Keratinocyte (primary cell): ENCODE data around the gene ZNF823. TPM values are rescaled to one million over a fixed set of nuclear protein-coding genes. Genes with fewer than 3 reads are reported as not detected.

Experiments used
- DNase-seq: peaks from one replicate; pipeline ENCODE4 v3.0.0-alpha.2; 2011; ENCODE audit warnings: low read depth, missing footprints, low spot score
- FAIRE-seq: peaks from 2 replicates; lab custom pipeline; 2011; peaks lifted over from hg19 to GRCh38; lab: Jason Lieb, UNC
- H2AFZ ChIP-seq: 2 replicates; pipeline ENCODE4 v1.6.0; 2012; ENCODE audit warnings: low read length, control low read depth, inconsistent platforms; ENCODE audit not compliant: control insufficient read depth
- H3K27ac ChIP-seq: 2 replicates; pipeline ENCODE4 v1.5.1; 2011; ENCODE audit warnings: low read length; ENCODE audit not compliant: control insufficient read depth, insufficient read depth
- H3K27me3 ChIP-seq: 3 replicates; pipeline ENCODE4 v1.6.0; 2011; ENCODE audit warnings: low read length; ENCODE audit not compliant: control insufficient read depth, insufficient read depth; ENCODE audit errors: extremely low read depth
- H3K36me3 ChIP-seq, 2 experiments: 2 replicates in 1 of 2; 3 replicates in 1 of 2; pipeline ENCODE4 v1.5.1; 2011; ENCODE audit warnings: low read length in 2 of 2, mild to moderate bottlenecking in 1 of 2; ENCODE audit not compliant: control insufficient read depth in 2 of 2, insufficient read depth in 2 of 2; ENCODE audit errors: extremely low read depth in 1 of 2
- H3K4me1 ChIP-seq: 3 replicates; pipeline ENCODE4 v1.5.1; 2011; ENCODE audit warnings: low read length; ENCODE audit not compliant: control insufficient read depth, insufficient read depth; ENCODE audit errors: extremely low read depth
- H3K4me2 ChIP-seq: 3 replicates; pipeline ENCODE4 v1.6.0; 2011; ENCODE audit warnings: low read depth, low read length; ENCODE audit not compliant: control insufficient read depth, insufficient read depth; ENCODE audit errors: extremely low read depth
- H3K4me3 ChIP-seq, 3 experiments: fragments of 200-600 bp in 1 of 3; sonication (generic) in 1 of 3; 2 replicates in 2 of 3; 3 replicates in 1 of 3; pipeline ENCODE4 v1.5.1; 2011 to 2016; ENCODE audit warnings: low read length in 3 of 3, mild to moderate bottlenecking in 3 of 3, control low read depth in 2 of 3, inconsistent platforms in 1 of 3, low read depth in 1 of 3, mixed read lengths in 1 of 3, mixed run types in 1 of 3, moderate library complexity in 1 of 3; ENCODE audit not compliant: control insufficient read depth in 2 of 3, insufficient read depth in 2 of 3; ENCODE audit errors: extremely low read depth in 1 of 3
- H3K79me2 ChIP-seq: 2 replicates; pipeline ENCODE4 v1.6.0; 2012; ENCODE audit warnings: low read length; ENCODE audit not compliant: control insufficient read depth, insufficient read depth
- H3K9ac ChIP-seq: 3 replicates; pipeline ENCODE4 v1.6.0; 2011; ENCODE audit warnings: low read length; ENCODE audit not compliant: control insufficient read depth, insufficient read depth; ENCODE audit errors: extremely low read depth
- H3K9me1 ChIP-seq: 3 replicates; pipeline ENCODE4 v1.6.0; 2011; ENCODE audit warnings: low read length; ENCODE audit not compliant: control insufficient read depth, insufficient read depth; ENCODE audit errors: extremely low read depth
- H3K9me3 ChIP-seq: 2 replicates; pipeline ENCODE4 v1.5.1; 2012; ENCODE audit warnings: low read depth, low read length; ENCODE audit not compliant: control insufficient read depth
- H4K20me1 ChIP-seq: 3 replicates; pipeline ENCODE4 v1.6.0; 2011; ENCODE audit warnings: low read length; ENCODE audit not compliant: control insufficient read depth, insufficient read depth; ENCODE audit errors: extremely low read depth
- EZH2 ChIP-seq: IDR thresholded peaks from one replicate; pipeline ENCODE4 v1.6.1; 2012; ENCODE audit warnings: inconsistent platforms, mild to moderate bottlenecking, low read length, moderate library complexity
- dilution Hi-C: fragments of 300-500 bp; cut with MboI; formaldehyde crosslinking; loops from one replicate; pipeline ENCODE4 v1.7.0; 2020; ENCODE audit warnings: low sequenced_read_pairs; ENCODE audit not compliant: extremely low pct_ligation_motif_present
- polyA plus RNA-seq, 5 experiments: library from polyadenylated mRNA; depleted of rRNA in 3 of 5; stranded (reverse) in 3 of 5; stranded (forward) in 1 of 5; unstranded in 1 of 5; fragments of >200 nt; gene quantifications; 1 replicate in 1 of 5; 2 replicates in 3 of 5; 3 replicates in 1 of 5; pipeline versions ENCODE4 v1.2.1 to v1.2.3, GENCODE V29; 2011 to 2012; ENCODE audit warnings: missing spikeins in 2 of 5, low read depth in 1 of 5, low replicate concordance in 1 of 5
- TF ChIP-seq, protein P1 (sequence below), 3 experiments: IDR thresholded peaks in 1 of 3; conservative IDR thresholded peaks in 1 of 3; optimal IDR thresholded peaks in 1 of 3; 2 replicates in 2 of 3; 3 replicates in 1 of 3; pipeline versions ENCODE3 to v1.5.1; 2011; ENCODE audit warnings: low read length in 3 of 3, mild to moderate bottlenecking in 3 of 3, moderate library complexity in 2 of 3, control low read depth in 1 of 3, inconsistent platforms in 1 of 3; ENCODE audit not compliant: insufficient read depth in 2 of 3; ENCODE audit errors: extremely low read depth in 1 of 3

Gene ZNF823
- polyA plus RNA-seq, 1 donor (not counting 4 experiments of a cell fraction or from before 2014, with no cell fraction given), result 6.3 TPM

DNA sequence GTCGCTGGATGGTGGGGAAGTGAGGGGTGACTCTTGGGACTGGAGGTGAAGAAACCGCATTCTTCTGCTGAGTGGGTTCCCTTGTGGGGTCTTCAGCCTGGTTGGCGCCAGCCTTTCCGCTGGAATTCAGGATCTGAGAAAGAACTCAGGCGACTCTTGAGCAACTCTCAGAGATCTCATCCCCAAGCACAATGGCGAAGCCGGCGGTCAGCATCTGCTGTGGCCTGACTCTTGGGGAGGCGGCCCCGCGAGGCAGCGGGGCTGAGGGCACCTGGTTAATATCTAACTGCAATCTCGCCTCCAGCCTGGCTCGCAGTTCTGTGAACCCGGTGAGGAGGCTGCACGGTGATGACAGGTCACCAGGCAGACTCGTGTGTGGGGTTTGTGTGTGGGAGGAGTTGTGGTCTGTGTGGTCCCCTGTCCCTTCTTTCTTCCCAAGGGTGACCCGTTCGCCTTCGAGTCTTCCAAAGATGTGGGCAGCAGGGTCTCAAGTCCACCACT lies 28.9 kb upstream of the ZNF823 start:
- Histone ChIP-seq H3K9me1 (no peaks in the 10 kb centered on the region), H3K4me2 (peak overlapping the region; percentile 73), H3K9ac (peak overlapping the region; percentile 82), H3K79me2 (no peaks in the 10 kb centered on the region), H3K36me3 (no peaks in the 10 kb centered on the region), H3K4me3 (peak overlapping the region; percentile 61 to 74 (median 64)), H4K20me1 (no peaks in the 10 kb centered on the region), H2AFZ (peak overlapping the region; percentile 91), H3K4me1 (peaks cover 4% of the 10 kb centered on the region), H3K9me3 (no peaks in the 10 kb centered on the region), H3K27me3 (no peaks in the 10 kb centered on the region), H3K27ac (peak overlapping the region; percentile 71)
- TF ChIP-seq EZH2, result no peak
- TF ChIP-seq, protein P1, sequence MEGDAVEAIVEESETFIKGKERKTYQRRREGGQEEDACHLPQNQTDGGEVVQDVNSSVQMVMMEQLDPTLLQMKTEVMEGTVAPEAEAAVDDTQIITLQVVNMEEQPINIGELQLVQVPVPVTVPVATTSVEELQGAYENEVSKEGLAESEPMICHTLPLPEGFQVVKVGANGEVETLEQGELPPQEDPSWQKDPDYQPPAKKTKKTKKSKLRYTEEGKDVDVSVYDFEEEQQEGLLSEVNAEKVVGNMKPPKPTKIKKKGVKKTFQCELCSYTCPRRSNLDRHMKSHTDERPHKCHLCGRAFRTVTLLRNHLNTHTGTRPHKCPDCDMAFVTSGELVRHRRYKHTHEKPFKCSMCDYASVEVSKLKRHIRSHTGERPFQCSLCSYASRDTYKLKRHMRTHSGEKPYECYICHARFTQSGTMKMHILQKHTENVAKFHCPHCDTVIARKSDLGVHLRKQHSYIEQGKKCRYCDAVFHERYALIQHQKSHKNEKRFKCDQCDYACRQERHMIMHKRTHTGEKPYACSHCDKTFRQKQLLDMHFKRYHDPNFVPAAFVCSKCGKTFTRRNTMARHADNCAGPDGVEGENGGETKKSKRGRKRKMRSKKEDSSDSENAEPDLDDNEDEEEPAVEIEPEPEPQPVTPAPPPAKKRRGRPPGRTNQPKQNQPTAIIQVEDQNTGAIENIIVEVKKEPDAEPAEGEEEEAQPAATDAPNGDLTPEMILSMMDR (optimal IDR thresholded peaks at IDR 0.05 in 1 of 3, IDR thresholded peaks at IDR 0.05 in 1 of 3, conservative IDR thresholded peaks at IDR 0.05 in 1 of 3; ENCODE audit: extremely low read depth in 1 of 3, insufficient read depth in 2 of 3, low read length in 3 of 3), result no peak
- FAIRE-seq (no peak), DNase-seq (no peak)
- dilution Hi-C loops, result no loop called here

DNA sequence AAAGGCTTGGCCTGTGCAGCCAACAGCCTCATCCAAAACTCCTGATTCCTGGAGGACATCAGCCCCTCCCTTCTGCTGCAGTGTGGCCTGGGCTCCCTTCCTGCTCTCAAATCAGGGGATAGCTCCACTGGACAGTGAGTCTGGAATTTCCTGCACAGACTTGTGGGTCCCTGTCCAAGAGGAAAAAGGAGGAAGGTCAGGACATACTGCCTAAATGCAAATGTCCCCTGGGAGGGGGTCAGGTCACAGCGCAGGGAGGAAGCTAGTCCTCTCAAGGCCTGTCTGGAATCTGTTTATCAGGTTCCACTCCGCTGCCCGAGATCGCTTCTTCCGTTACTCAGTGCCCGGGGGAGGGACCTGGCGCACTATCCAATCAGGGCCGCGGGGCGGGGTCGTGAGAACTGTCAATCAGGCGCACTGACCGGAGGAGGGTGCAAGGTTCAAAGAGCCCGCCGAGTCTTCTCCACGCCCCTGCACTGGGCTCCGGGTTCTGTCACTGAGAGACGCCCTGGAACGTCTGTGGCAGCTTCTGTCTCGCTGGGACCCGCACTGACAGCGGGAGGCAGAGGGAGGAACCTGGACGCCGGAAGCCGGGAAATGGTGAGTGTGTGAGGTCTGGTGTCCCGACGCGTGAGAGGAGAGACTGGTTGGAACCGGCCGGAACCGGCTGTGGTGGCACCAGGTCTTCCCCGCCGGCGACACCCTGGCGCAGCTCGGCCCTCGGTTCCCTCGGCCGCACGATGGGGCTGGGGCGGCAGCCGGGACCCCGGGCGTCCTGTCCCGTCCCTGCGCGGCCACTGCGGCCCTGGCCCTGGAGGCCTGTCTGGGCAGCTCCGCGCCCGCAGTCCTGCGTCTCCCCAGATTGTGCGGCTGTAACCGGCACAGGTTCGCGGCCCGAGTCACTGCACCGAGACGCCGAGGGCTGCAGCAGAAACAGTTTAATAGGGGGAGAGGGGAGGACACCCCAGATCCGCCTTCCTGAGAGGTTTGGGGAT lies 28.1 kb upstream of the ZNF823 start, which contains the start of gene ZNF441:
Gene ZNF441, plus strand, starts transcription at position 404 of the 995 bp plus-strand sequence. Its CDS starts 194 bp downstream, at position 598.
- no peaks in the 10 kb centered on the region for H3K9me1 ChIP-seq

More for the DNA sequence above, 28.1 kb upstream of the ZNF823 start, which contains the start of gene ZNF441:
- dilution Hi-C loops, result no loop called here
- Histone ChIP-seq H4K20me1 (no peaks in the 10 kb centered on the region), H3K9ac (peak within 1 kb of the TSS; percentile 82), H3K9me3 (no peaks in the 10 kb centered on the region), H3K4me3 (peak within 1 kb of the TSS; percentile 61 to 74 (median 64)), H3K27me3 (no peaks in the 10 kb centered on the region), H3K79me2 (no peaks in the 10 kb centered on the region), H2AFZ (peak within 1 kb of the TSS; percentile 91), H3K4me1 (peaks cover 4% of the 10 kb centered on the region), H3K36me3 (no peaks in the 10 kb centered on the region), H3K27ac (peak within 1 kb of the TSS; percentile 71), H3K4me2 (peak within 1 kb of the TSS; percentile 73)
- TF ChIP-seq, protein P1 (optimal IDR thresholded peaks at IDR 0.05 in 1 of 3, IDR thresholded peaks at IDR 0.05 in 1 of 3, conservative IDR thresholded peaks at IDR 0.05 in 1 of 3; ENCODE audit: extremely low read depth in 1 of 3, insufficient read depth in 2 of 3, low read length in 3 of 3), result no peak
- no peak for TF ChIP-seq EZH2
- FAIRE-seq (peak; percentile 13), DNase-seq (peak; percentile 64)
